Activated naive CD4-positive, alpha-beta T cell treated with Interleukin-2 at 50 U/mL for 16 hours (primary cell): ENCODE results near the gene ASCL3.
A peak's percentile ranks its signal among the peaks of the same experiment; 100 is the strongest.
"Not testable (repeated sequence)": the region's sequence is repeated elsewhere in the genome, so short reads cannot be mapped to it uniquely, and the experiment has no call there.

Experiments used
- DNase-seq: peaks from one replicate; pipeline ENCODE4 v3.0.0-alpha.2; 2020

The ASCL3 gene

GRCh38 chr11:8942518-8943066, at the start of gene ASCL3:
TSS of gene ASCL3 (minus strand) at chr11:8943016. CDS start at chr11:8938161, 4,855 bp downstream.
- no peak for DNase-seq

GRCh38 chr11:8989453-8989852, 46.6 kb upstream of the ASCL3 start:
- DNase-seq: no peak

- DNase-seq: no peak
Measured at GRCh38 chr11:8988329-8989234, 45.8 kb upstream of the ASCL3 start.

GRCh38 chr11:8987446-8987845, 44.6 kb upstream of the ASCL3 start:
- no peak for DNase-seq

- DNase-seq: not testable (repeated sequence)
Measured at GRCh38 chr11:8986772-8987171, 44.0 kb upstream of the ASCL3 start.

- DNase-seq: no peak
Measured at GRCh38 chr11:8985462-8985861, 42.6 kb upstream of the ASCL3 start.

GRCh38 chr11:8983552-8983951, 40.7 kb upstream of the ASCL3 start:
- no peak for DNase-seq

GRCh38 chr11:8980485-8980884, 37.7 kb upstream of the ASCL3 start:
- no peak for DNase-seq

GRCh38 chr11:8979365-8979764, 36.5 kb upstream of the ASCL3 start:
- DNase-seq: not testable (repeated sequence)

- DNase-seq: no peak
Measured at GRCh38 chr11:8973121-8973520, 30.3 kb upstream of the ASCL3 start.

GRCh38 chr11:8971924-8972316, 29.1 kb upstream of the ASCL3 start:
- DNase-seq: no peak

GRCh38 chr11:8971196-8971923, 28.5 kb upstream of the ASCL3 start:
- DNase-seq: no peak

- DNase-seq: no peak
Measured at GRCh38 chr11:8967184-8967583, 24.4 kb upstream of the ASCL3 start.

- DNase-seq: peak; percentile 83
Measured at GRCh38 chr11:8964324-8965320, 21.8 kb upstream of the ASCL3 start, which contains the start of gene TMEM9B. TSS of gene TMEM9B (minus strand) at chr11:8964442. CDS start at chr11:8964313, 129 bp downstream.

- DNase-seq: peak; percentile 81
Measured at GRCh38 chr11:8963569-8964323, 20.9 kb upstream of the ASCL3 start.

- no peak for DNase-seq
Measured at GRCh38 chr11:8962841-8963240, 20.0 kb upstream of the ASCL3 start.

- DNase-seq: no peak
Measured at GRCh38 chr11:8961401-8961800, 18.6 kb upstream of the ASCL3 start.

GRCh38 chr11:8959546-8960166, 16.8 kb upstream of the ASCL3 start:
- peak; percentile 2 for DNase-seq

GRCh38 chr11:8956860-8957259, 14.0 kb upstream of the ASCL3 start:
- no peak for DNase-seq

GRCh38 chr11:8948886-8949285, 6.1 kb upstream of the ASCL3 start:
- DNase-seq: no peak
